HG03045 (cell line): ENCODE results near the gene DTNB.

Experiments used
- ATAC-seq: cut with Tn5 transposase; IDR thresholded peaks from one replicate; pipeline ENCODE4 v1.9.1; 2021; ENCODE audit warnings: mild to moderate bottlenecking, moderate library complexity; ENCODE audit not compliant: unreplicated experiment

The DTNB gene

DNA sequence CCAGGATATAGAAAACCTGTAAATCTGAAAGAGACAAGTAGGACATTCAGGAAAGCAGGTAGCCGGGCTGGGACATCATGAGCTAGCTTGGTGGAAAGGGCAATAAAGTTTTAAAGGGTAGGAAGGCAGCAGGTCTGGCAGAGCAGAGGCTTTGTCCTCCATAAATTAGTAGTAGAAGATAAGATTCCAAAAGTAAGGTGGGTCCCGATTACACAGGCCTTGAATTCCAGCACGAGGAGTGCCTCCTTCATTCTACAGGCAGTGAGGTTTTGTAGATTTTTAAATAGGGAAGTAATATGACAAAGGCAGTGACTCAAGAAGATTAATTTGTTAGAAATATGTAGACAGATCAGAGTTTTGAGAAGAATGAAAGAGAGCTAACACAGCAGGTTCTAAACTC, 160.7 kb downstream of the DTNB start:
- no peak for ATAC-seq

GRCh38 chr2:25506226-25506625, 167.2 kb downstream of the DTNB start:
- no peak for ATAC-seq

- no peak for ATAC-seq
Observed at GRCh38 chr2:25505622-25506021, 167.8 kb downstream of the DTNB start.

GRCh38 chr2:25505182-25505581, 168.2 kb downstream of the DTNB start:
- no peak for ATAC-seq

DNA sequence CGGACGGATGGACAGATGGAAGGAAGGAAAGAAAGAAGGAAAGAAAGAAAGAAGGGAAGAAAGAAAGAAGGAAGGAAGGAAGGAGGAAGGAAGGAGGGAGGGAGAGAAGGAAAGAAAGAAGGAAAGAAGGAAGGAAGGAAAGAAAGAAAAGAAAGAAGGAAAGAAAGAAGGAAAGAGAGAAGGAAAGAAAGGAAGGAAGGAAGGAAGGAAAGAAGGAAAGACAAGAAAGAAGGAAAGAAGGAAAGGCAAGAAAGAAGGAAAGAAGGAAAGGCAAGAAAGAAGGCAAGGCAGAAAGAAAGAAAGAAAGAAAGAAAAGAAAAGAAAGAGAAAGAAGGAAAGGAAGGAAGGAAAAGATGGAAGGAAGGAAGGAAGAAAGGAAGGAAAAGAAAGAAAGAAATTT, 169.1 kb downstream of the DTNB start:
- no peak for ATAC-seq

GRCh38 chr2:25499157-25499556, 174.2 kb downstream of the DTNB start:
- ATAC-seq = no peak

- no peak for ATAC-seq
Observed at GRCh38 chr2:25497918-25498407, 175.4 kb downstream of the DTNB start.

DNA sequence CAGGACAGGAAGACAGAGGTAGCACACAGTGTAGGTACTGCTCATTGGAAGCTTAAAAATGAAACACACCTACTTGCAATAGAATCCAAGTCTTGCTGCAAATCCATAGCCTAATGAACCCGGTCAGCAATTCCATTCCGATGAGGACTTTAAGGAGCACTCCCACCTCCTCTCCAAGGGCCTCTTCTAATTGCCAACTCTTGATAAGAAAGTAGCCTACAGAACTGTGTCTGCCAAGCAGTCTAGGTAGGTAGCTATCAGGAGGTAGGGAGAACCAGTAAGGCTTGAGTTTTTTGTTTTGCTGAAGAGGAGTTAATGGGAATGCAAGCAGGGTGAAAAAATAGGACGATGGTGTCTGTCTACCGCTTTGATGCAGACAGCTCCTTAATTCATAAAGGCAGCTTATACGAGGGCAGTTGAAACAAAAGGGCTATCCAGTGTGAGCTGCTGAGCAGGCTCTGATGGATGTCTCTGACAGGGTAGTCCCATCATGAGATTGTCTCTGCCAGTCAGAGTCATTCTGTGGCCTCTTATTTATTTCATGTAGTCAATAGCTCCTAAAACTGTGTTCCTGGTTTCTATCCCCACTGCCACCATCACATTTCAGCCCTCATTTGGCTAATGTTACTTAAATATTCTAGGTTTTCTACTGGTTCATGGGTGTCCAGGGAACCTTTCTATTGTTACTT, 176.0 kb downstream of the DTNB start:
- no peak for ATAC-seq

GRCh38 chr2:25494616-25495015, 178.8 kb downstream of the DTNB start:
- no peak for ATAC-seq

- no peak for ATAC-seq
Observed at GRCh38 chr2:25493207-25493606, 180.2 kb downstream of the DTNB start.

- ATAC-seq = no peak
Observed at GRCh38 chr2:25492726-25493125, 180.7 kb downstream of the DTNB start.

- ATAC-seq = no peak
Observed at GRCh38 chr2:25491966-25492532, 181.3 kb downstream of the DTNB start.

GRCh38 chr2:25491003-25491696, 182.2 kb downstream of the DTNB start:
- no peak for ATAC-seq

DNA sequence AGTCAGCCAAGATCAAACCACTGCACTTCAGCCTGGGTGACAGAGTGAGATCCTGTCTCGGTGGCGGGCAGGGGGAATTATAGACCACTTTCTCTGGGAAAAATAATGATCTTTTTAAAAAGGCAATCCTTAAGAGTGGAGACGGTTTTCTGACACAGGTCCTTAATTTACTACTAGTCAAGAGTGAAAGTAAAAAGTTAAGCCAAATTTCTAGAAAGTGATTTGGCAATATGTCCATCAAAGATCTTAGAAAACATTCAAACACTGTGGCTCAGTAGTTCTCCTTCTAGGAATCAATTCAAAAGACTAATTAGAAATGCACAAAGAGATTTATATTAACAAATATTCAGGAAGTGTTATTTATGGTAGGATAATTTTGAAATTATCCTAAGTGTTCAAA, 183.2 kb downstream of the DTNB start:
- no peak for ATAC-seq

GRCh38 chr2:25489631-25490030, 183.7 kb downstream of the DTNB start:
- ATAC-seq = no peak

DNA sequence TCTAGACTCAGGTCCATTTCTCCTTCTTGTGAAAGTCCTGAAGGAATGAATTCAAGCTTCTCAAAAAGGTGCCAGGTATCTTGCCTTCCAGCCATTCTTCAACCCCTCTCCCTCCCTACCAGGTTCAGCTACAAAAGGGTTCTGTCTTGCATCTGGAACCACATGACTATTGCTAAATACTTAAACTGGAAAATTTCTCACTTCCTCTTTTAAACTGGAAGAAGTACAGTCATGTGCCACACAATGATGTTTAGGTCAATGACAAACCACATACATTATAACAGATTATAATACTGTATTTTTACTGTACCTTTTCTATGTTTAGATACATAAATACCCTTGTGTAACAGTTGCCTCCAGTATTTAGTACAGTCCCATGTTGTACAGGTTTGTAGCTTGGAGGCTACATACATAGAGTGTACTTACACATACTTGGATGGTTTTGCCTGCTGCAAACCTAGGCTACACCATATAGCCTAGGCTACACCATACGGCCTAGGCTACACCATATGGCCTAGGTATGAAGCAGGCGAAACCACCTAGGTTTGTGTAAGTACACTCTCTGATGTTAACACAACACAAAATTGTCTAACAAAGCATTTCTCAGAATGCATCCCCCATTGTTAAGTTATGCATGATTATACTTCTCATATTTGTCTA, 189.6 kb downstream of the DTNB start:
- ATAC-seq = peak; percentile 68

DNA sequence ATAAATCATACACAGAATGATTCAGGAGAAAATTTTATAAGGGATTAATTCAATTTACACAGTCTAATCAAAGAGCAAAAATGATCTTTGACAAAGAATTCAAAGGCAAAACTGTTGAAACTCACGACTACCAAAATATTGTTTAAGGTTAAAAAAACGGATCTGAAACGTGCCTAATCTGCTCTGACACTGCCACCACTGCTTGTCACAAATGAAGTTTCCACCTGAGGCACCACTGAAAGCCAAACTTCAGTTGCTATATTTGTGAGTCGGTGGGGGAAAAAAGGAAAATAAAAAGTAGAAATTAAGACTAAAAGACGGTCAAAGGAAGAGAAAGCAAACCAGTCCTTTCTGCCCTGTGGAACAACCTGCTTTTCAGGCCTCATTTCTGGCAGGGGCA, 191.0 kb downstream of the DTNB start:
- no peak for ATAC-seq

DNA sequence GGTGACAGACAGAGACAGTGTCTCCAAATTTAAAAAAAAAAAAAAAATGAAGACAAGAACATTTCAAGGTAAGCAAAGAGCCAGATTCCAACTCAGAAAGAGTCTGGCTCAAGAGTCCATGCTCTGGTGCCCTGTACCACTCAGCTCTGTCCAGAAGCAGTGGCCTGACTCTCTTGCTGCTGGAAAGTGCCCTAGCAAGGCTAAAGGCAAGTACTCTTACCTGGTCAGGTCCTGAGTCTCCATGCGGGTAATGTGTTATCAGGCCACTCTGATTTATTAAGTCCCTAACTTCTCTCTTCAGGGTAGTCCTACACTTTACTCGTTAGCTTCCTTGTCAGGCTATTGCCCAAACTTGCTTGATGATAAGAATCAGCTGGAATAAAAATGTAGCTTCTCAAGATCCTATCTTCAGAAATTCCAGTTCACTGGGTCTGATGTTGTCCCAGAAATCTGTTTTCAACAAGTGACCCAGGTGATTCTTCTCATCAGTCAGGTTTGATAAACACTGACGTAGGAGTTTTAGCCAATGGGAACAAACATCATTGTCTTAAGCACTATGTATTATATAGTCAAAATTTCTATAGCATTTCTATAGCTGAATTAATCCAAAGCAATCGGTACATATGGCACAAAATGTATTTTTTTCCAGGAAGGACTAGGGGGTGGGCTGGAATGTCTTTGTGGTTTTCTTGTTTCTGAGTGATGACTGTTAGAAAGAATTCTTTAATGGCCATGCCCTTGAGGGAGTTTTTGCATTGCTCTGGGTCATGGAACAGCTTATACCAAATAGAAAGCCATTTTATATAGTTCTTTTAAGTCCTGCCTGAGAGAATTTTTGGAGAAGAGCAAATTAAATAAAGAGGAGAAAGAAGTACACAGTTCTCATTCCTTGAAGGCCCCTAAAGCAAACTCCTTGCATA, 191.7 kb downstream of the DTNB start:
- ATAC-seq = no peak

DNA sequence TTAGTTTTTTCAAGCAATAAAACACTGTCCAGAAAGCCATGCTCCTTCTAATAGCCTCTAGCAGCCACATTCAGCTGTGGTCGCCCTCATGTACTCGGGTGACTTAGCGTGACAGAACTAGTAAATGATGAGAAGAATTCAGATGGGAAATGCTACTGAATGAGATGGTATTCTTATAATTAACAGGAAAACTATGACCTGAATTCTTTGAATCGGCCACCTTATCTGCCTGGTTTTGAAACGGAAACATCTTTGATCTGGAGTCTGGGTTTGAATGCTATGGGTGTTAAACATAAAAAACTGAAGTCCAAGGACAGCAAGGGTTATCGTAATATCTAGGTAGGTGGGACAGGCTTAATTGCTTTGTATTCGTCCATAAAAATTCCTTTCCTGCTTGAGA, 192.8 kb downstream of the DTNB start:
- ATAC-seq = no peak

DNA sequence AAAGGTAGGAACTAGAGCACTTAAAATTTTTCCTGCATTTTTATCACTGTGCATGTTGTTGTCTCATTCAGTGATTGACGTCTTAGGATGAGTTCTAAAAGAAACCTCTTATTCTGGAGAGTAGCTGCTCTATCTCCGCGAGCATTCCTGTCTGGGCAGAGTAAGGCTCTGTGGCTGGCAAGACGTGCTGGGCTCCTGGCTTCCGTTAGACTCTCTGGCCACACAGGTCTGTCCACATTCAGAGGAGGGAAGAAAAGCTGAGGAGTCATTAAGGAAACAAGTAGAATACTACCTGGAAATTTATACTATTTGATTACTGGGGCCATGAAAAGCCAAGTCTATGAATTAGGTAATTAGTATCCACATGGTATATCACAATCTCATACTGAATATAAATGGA, 193.6 kb downstream of the DTNB start:
- ATAC-seq = no peak

DNA sequence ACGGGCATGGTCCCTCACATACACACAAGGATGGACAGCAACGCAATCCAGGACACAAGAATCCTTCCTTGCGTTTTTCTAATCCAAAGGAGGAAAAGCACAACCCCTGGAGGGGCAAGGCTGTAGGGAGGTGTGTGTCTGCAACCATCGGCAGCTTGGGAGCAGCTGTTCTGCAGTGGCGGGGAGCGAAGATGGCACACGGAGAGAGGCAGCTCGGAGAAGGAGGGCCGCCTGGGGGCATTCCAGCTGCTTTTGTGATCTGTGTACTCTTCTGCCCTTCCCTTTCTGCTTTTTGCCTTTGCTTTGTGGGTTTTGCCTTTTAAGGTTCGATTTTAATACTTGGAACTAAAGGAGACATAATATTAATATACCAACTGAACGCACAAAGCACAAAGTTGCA, 194.6 kb downstream of the DTNB start:
- no peak for ATAC-seq
